Measurements from ENCODE around the gene ENO4.

GRCh38 chr10:116845823-116846222 is 3.5 kb upstream of the ENO4 start:
- TF ChIP-seq POLR2AphosphoS5 (IDR thresholded peaks at IDR 0.05; ENCODE audit: low read depth, low read length) (no peak), CTCF (IDR thresholded peaks at IDR 0.05 in 2 of 3, conservative IDR thresholded peaks at IDR 0.05 in 1 of 3; ENCODE audit: borderline replicate concordance in 1 of 3, insufficient read depth in 1 of 3, low read depth in 2 of 3, low read length in 2 of 3) (no peak), POLR2A (IDR thresholded peaks at IDR 0.05; ENCODE audit: borderline replicate concordance, extremely low read depth, insufficient read depth, insufficient read length) (no peak), ELF1 (IDR thresholded peaks at IDR 0.05; ENCODE audit: borderline replicate concordance, low read depth) (no peak), REST (IDR thresholded peaks at IDR 0.05; ENCODE audit: low read depth) (no peak), ZBTB33 (IDR thresholded peaks at IDR 0.05; ENCODE audit: extremely low read depth, insufficient replicate concordance, low read length) (no peak), MAX (IDR thresholded peaks at IDR 0.05) (no peak), EZH2 (IDR thresholded peaks at IDR 0.05) (no peak), CEBPB (IDR thresholded peaks at IDR 0.05; ENCODE audit: low read depth) (no peak), EGR1 (IDR thresholded peaks at IDR 0.05; ENCODE audit: low read depth) (no peak), SP1 (IDR thresholded peaks at IDR 0.05; ENCODE audit: low read depth) (no peak), EZH2phosphoT487 (IDR thresholded peaks at IDR 0.05; ENCODE audit: borderline replicate concordance) (no peak), FOSL1 (IDR thresholded peaks at IDR 0.05; ENCODE audit: low read depth) (no peak)

All from HCT116 (cell line).